ENCODE measurements around the gene EMILIN1.

Gene EMILIN1

GRCh38 chr2:27070653-27071276, 7.7 kb upstream of the EMILIN1 start:
- Histone ChIP-seq H3K9ac (peak overlapping the region; percentile 45), H3K27me3 (ENCODE audit: insufficient read depth, low read depth) (no peaks in the 10 kb centered on the region), H4K20me1 (ENCODE audit: insufficient read depth) (no peaks in the 10 kb centered on the region), H3K4me3 (IDR thresholded peaks at IDR 0.05; ENCODE audit: insufficient read depth, low read depth, low read length) (peak overlapping the region; percentile 67), H3K4me1 (ENCODE audit: low read depth, poor library complexity, severe bottlenecking) (peaks cover 29% of the 10 kb centered on the region), H3K27ac (peak overlapping the region; percentile 16; the same call in 1 of the 2 replicates), H2AFZ (ENCODE audit: low read depth) (peak overlapping the region; percentile 69), H3K4me2 (peak overlapping the region; percentile 84), H3K36me3 (ENCODE audit: insufficient read depth) (no peaks in the 10 kb centered on the region), H3K79me2 (ENCODE audit: insufficient read depth, low read depth) (peaks cover 20% of the 10 kb centered on the region)
- no peak for TF ChIP-seq CTCF (conservative IDR thresholded peaks at IDR 0.05; ENCODE audit: low read depth, low read length)

GRCh38 chr2:27071277-27071989, 7.0 kb upstream of the EMILIN1 start, which contains the start of gene OST4:
TSS of gene OST4 (minus strand) at chr2:27071654.
- H3K4me1 ChIP-seq (ENCODE audit: low read depth, poor library complexity, severe bottlenecking) = peaks cover 29% of the 10 kb centered on the region
- H3K27ac ChIP-seq = peak within 1 kb of the TSS; percentile 16
- no peaks in the 10 kb centered on the region for H3K27me3 ChIP-seq (ENCODE audit: insufficient read depth, low read depth)
- no peaks in the 10 kb centered on the region for H3K36me3 ChIP-seq (ENCODE audit: insufficient read depth)
- peak within 1 kb of the TSS; percentile 86 for H2AFZ ChIP-seq (ENCODE audit: low read depth)
- no peak for TF ChIP-seq CTCF (conservative IDR thresholded peaks at IDR 0.05; ENCODE audit: low read depth, low read length)
- H3K4me2 ChIP-seq = peak within 1 kb of the TSS; percentile 84
- H3K9ac ChIP-seq = peak within 1 kb of the TSS; percentile 45
- peak within 1 kb of the TSS; percentile 67 for H3K4me3 ChIP-seq (IDR thresholded peaks at IDR 0.05; ENCODE audit: insufficient read depth, low read depth, low read length)
- H4K20me1 ChIP-seq (ENCODE audit: insufficient read depth) = no peaks in the 10 kb centered on the region
- peaks cover 20% of the 10 kb centered on the region for H3K79me2 ChIP-seq (ENCODE audit: insufficient read depth, low read depth)

GRCh38 chr2:27071990-27072830, 6.2 kb upstream of the EMILIN1 start:
- H3K9ac ChIP-seq = peak overlapping the region; percentile 18; the same call in 1 of the 2 replicates
- no peak overlapping the region for H3K27ac ChIP-seq
- peak overlapping the region; percentile 86; the same call in 1 of the 2 replicates for H2AFZ ChIP-seq (ENCODE audit: low read depth)
- peaks cover 29% of the 10 kb centered on the region for H3K4me1 ChIP-seq (ENCODE audit: low read depth, poor library complexity, severe bottlenecking)
- H4K20me1 ChIP-seq (ENCODE audit: insufficient read depth) = no peaks in the 10 kb centered on the region
- H3K36me3 ChIP-seq (ENCODE audit: insufficient read depth) = no peaks in the 10 kb centered on the region
- H3K4me2 ChIP-seq = peak overlapping the region; percentile 82
- TF ChIP-seq CTCF (conservative IDR thresholded peaks at IDR 0.05; ENCODE audit: low read depth, low read length) = no peak
- H3K79me2 ChIP-seq (ENCODE audit: insufficient read depth, low read depth) = peaks cover 20% of the 10 kb centered on the region
- H3K4me3 ChIP-seq (IDR thresholded peaks at IDR 0.05; ENCODE audit: insufficient read depth, low read depth, low read length) = peak overlapping the region; percentile 9
- peaks cover 6% of the 10 kb centered on the region; the same call in 1 of the 2 replicates for H3K27me3 ChIP-seq (ENCODE audit: insufficient read depth, low read depth)

GRCh38 chr2:27072920-27073319, 5.5 kb upstream of the EMILIN1 start:
- no peaks in the 10 kb centered on the region for H4K20me1 ChIP-seq (ENCODE audit: insufficient read depth)
- H3K79me2 ChIP-seq (ENCODE audit: insufficient read depth, low read depth) = peaks cover 20% of the 10 kb centered on the region
- H3K4me2 ChIP-seq = no peak overlapping the region
- no peak for TF ChIP-seq CTCF (conservative IDR thresholded peaks at IDR 0.05; ENCODE audit: low read depth, low read length)
- no peak overlapping the region for H2AFZ ChIP-seq (ENCODE audit: low read depth)
- H3K4me1 ChIP-seq (ENCODE audit: low read depth, poor library complexity, severe bottlenecking) = peaks cover 29% of the 10 kb centered on the region
- H3K9ac ChIP-seq = no peak overlapping the region
- peaks cover 13% of the 10 kb centered on the region for H3K27me3 ChIP-seq (ENCODE audit: insufficient read depth, low read depth)
- H3K36me3 ChIP-seq (ENCODE audit: insufficient read depth) = no peaks in the 10 kb centered on the region
- H3K4me3 ChIP-seq (IDR thresholded peaks at IDR 0.05; ENCODE audit: insufficient read depth, low read depth, low read length) = no peak overlapping the region
- H3K27ac ChIP-seq = no peak overlapping the region

All from KMS-11 (cell line).